ENCODE results near the gene HMX1.

HMX1 gene

DNA sequence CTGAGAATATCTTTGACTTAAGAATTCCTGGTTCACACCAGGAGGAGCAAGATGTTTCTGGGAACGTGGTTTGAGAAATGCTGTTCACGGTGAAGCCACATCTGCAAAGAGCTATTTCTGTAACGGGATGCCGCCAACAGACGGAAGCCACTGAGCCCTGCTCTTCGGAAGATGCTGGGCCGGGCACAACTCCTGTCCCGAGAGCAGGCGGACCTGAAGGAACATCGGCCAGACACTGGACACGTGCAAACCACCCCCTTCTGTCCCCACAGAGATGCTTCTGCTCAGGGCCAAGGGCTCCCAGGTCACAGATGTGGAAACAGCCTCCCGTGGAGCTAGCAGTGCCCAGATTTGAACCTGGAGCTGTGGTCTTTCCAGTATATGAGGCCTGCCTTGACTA is 24.3 kb downstream of the HMX1 start:
- H3K4me3 ChIP-seq (ENCODE audit: low read depth, low read length) = no peak overlapping the region
- TF ChIP-seq CTCF (IDR thresholded peaks at IDR 0.05; ENCODE audit: low read depth, low read length) = no peak

- no peak overlapping the region for H3K4me3 ChIP-seq (ENCODE audit: low read depth, low read length)
- TF ChIP-seq CTCF (IDR thresholded peaks at IDR 0.05; ENCODE audit: low read depth, low read length) = no peak
Observed at GRCh38 chr4:8846826-8847225, 24.8 kb downstream of the HMX1 start.

DNA sequence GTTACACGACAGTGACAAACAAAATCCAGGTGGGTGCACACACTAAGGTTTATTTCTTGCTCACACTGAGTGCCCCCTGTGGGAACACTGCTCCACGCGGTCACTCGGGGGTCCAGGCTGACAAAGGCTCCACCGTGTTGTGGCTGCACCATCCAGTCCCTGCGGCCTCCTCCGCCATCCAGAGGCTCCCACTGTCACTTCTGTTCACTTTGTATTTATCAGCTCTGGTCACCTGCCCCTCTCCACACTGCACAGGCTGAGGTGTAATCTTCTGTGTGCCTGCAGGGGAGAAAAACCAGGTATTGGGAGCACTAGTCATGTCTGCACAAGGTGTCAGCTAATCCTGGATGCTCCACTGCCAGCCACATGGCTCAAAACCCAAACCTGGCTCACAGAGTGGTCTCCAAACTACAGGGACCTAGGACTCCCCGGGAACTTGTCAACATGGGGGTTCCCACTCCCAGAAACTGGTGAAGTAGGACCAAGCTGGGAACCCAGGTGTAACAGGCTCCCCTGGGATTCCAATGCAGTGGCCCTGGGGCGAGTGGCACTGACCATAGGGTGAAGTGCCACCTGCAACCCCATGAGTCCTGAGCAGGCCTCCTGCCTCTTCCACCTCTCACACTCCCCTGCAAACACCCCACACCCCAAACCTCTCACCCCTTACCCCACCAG is 25.5 kb downstream of the HMX1 start:
- H3K4me3 ChIP-seq (ENCODE audit: low read depth, low read length) = no peak overlapping the region
- no peak for TF ChIP-seq CTCF (IDR thresholded peaks at IDR 0.05; ENCODE audit: low read depth, low read length)

- H3K4me3 ChIP-seq (ENCODE audit: low read depth, low read length) = no peak overlapping the region
- TF ChIP-seq CTCF (IDR thresholded peaks at IDR 0.05; ENCODE audit: low read depth, low read length) = no peak
Observed at GRCh38 chr4:8844976-8845690, 26.5 kb downstream of the HMX1 start.

GRCh38 chr4:8843597-8843996 is 28.0 kb downstream of the HMX1 start:
- no peak overlapping the region for H3K4me3 ChIP-seq (ENCODE audit: low read depth, low read length)
- TF ChIP-seq CTCF (IDR thresholded peaks at IDR 0.05; ENCODE audit: low read depth, low read length) = no peak

DNA sequence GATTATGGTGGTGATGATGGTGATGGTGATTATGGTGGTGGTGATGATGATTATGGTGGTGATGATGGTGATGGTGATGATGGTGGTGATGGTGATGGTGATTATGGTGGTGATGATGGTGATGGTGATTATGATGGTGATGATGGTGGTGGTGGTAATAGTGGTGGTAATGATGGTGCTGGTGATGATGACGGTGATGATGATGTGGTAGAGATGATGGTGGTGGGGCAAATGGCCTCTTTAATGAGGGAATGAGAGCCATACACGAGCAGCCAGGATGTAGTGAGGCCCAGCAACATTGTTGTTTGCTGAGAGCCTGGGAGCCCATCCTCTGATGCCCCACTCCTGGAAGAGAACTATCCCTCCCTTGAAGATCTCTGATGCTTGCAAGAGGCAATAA is 29.0 kb downstream of the HMX1 start:
- TF ChIP-seq CTCF (IDR thresholded peaks at IDR 0.05; ENCODE audit: low read depth, low read length) = no peak
- no peak overlapping the region for H3K4me3 ChIP-seq (ENCODE audit: low read depth, low read length)

DNA sequence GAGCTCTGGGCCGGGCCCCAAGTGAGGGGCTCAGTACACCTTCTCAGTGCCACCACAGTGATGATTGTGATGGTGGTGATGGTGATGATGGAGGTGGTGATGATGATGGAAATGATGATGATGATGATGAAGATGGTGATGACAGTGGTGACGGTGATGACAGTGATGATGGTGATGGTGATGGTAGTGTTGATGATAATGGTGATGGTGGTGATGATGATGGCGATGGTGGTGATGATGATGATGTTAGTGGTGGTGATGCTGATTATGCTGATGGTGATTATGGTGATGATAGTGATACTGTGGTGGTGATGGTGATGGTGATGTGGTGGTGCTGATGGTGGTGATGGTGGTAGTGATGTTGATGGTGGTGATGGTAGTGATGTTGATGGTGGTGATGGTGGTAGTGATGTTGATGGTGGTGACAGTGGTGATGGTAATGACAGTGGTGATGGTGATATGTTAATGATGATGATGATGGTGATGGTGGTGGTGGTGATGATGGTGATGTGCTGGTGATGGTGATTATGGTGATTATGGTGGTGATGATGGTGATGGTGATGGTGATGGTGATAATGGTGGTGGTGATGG is 29.9 kb downstream of the HMX1 start:
- no peak overlapping the region for H3K4me3 ChIP-seq (ENCODE audit: low read depth, low read length)
- no peak for TF ChIP-seq CTCF (IDR thresholded peaks at IDR 0.05; ENCODE audit: low read depth, low read length)
